ENCODE data around the gene RAB6B. TPM values are rescaled to one million over a fixed set of nuclear protein-coding genes. Genes with fewer than 3 reads are reported as not detected.
A peak's percentile ranks its signal among the peaks of the same experiment; 100 is the strongest.

RAB6B gene
- total RNA-seq, 1 experiment from 2014 or later, result 14.1 TPM

DNA sequence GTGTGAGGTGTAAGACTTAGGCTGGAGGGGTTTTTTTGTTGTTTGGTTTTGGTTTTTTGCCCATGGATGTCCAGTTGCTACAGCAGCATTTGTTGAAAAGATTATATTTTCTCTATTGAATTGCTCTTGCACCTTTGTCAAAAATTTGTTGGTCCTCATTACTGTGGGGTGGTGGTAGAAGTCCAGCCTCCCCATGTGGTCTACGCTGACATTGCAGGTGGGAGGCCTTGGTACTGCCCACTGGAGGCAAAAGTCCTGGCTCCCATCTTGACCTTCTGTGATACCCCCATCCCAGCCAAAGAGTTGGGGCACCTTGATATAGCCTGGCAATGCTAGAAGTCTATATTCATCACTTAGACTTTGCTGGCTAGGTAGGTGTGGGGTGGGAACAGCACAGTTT is 5.4 kb upstream of the RAB6B start:
- H4K20me1 ChIP-seq (ENCODE audit: insufficient read depth), result no peaks in the 10 kb centered on the region
- TF ChIP-seq, protein P1, sequence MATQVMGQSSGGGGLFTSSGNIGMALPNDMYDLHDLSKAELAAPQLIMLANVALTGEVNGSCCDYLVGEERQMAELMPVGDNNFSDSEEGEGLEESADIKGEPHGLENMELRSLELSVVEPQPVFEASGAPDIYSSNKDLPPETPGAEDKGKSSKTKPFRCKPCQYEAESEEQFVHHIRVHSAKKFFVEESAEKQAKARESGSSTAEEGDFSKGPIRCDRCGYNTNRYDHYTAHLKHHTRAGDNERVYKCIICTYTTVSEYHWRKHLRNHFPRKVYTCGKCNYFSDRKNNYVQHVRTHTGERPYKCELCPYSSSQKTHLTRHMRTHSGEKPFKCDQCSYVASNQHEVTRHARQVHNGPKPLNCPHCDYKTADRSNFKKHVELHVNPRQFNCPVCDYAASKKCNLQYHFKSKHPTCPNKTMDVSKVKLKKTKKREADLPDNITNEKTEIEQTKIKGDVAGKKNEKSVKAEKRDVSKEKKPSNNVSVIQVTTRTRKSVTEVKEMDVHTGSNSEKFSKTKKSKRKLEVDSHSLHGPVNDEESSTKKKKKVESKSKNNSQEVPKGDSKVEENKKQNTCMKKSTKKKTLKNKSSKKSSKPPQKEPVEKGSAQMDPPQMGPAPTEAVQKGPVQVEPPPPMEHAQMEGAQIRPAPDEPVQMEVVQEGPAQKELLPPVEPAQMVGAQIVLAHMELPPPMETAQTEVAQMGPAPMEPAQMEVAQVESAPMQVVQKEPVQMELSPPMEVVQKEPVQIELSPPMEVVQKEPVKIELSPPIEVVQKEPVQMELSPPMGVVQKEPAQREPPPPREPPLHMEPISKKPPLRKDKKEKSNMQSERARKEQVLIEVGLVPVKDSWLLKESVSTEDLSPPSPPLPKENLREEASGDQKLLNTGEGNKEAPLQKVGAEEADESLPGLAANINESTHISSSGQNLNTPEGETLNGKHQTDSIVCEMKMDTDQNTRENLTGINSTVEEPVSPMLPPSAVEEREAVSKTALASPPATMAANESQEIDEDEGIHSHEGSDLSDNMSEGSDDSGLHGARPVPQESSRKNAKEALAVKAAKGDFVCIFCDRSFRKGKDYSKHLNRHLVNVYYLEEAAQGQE (IDR thresholded peaks at IDR 0.05; ENCODE audit: low read depth), result no peak
- TF ChIP-seq SRF (IDR thresholded peaks at IDR 0.05; ENCODE audit: low read depth), result no peak
- TF ChIP-seq, protein P2, sequence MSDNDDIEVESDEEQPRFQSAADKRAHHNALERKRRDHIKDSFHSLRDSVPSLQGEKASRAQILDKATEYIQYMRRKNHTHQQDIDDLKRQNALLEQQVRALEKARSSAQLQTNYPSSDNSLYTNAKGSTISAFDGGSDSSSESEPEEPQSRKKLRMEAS (IDR thresholded peaks at IDR 0.05), result no peak
- TF ChIP-seq, protein P3, sequence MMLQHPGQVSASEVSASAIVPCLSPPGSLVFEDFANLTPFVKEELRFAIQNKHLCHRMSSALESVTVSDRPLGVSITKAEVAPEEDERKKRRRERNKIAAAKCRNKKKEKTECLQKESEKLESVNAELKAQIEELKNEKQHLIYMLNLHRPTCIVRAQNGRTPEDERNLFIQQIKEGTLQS (IDR thresholded peaks at IDR 0.05), result no peak
- TF ChIP-seq, protein P4, sequence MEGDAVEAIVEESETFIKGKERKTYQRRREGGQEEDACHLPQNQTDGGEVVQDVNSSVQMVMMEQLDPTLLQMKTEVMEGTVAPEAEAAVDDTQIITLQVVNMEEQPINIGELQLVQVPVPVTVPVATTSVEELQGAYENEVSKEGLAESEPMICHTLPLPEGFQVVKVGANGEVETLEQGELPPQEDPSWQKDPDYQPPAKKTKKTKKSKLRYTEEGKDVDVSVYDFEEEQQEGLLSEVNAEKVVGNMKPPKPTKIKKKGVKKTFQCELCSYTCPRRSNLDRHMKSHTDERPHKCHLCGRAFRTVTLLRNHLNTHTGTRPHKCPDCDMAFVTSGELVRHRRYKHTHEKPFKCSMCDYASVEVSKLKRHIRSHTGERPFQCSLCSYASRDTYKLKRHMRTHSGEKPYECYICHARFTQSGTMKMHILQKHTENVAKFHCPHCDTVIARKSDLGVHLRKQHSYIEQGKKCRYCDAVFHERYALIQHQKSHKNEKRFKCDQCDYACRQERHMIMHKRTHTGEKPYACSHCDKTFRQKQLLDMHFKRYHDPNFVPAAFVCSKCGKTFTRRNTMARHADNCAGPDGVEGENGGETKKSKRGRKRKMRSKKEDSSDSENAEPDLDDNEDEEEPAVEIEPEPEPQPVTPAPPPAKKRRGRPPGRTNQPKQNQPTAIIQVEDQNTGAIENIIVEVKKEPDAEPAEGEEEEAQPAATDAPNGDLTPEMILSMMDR (IDR thresholded peaks at IDR 0.05 in 2 of 3, conservative IDR thresholded peaks at IDR 0.05 in 1 of 3; ENCODE audit: borderline replicate concordance in 1 of 3, insufficient read depth in 1 of 3, low read depth in 2 of 3, low read length in 2 of 3), result peak; percentile 9 to 56 (median 52); a peak in 5 of 6 replicates
- TF ChIP-seq YY1 (IDR thresholded peaks at IDR 0.05; ENCODE audit: extremely low read depth, insufficient replicate concordance, low read depth, low read length), result no peak
- no peak for TF ChIP-seq TCF7L2 (IDR thresholded peaks at IDR 0.05; ENCODE audit: borderline replicate concordance, extremely low read depth, insufficient read depth, insufficient read length)
- TF ChIP-seq RAD21 (IDR thresholded peaks at IDR 0.05; ENCODE audit: low read depth), result peak; percentile 33; the same call in 1 of the 2 replicates
- no peak for TF ChIP-seq EZH2phosphoT487 (IDR thresholded peaks at IDR 0.05; ENCODE audit: borderline replicate concordance)
- TF ChIP-seq SP1 (IDR thresholded peaks at IDR 0.05; ENCODE audit: low read depth), result no peak
- TF ChIP-seq ZNF274 (IDR thresholded peaks at IDR 0.05; ENCODE audit: low read depth, low read length), result no peak
- no peak for TF ChIP-seq JUND (IDR thresholded peaks at IDR 0.05)
- TF ChIP-seq ELF1 (IDR thresholded peaks at IDR 0.05; ENCODE audit: borderline replicate concordance, low read depth), result no peak
- TF ChIP-seq EGR1 (IDR thresholded peaks at IDR 0.05; ENCODE audit: low read depth), result no peak
- no peak for TF ChIP-seq POLR2AphosphoS5 (IDR thresholded peaks at IDR 0.05; ENCODE audit: low read depth, low read length)
- no peak for TF ChIP-seq FOSL1 (IDR thresholded peaks at IDR 0.05; ENCODE audit: low read depth)
- ATAC-seq, result peak; percentile 63
- no peaks in the 10 kb centered on the region for H3K79me2 ChIP-seq (ENCODE audit: insufficient read depth, low read length)
- H3K9me2 ChIP-seq (ENCODE audit: insufficient read depth), result no peaks in the 10 kb centered on the region
- H3K27me3 ChIP-seq (ENCODE audit: insufficient read depth, low read length), result no peaks in the 10 kb centered on the region
- ChIA-PET RAD21 (ENCODE audit: low non-redundant PET in 1 of 2, low total read pairs in 2 of 2, uncharacterized antibody in 2 of 2, unreplicated experiment in 2 of 2) (no interaction called here), POLR2A (no interaction called here), CTCF (no interaction called here)
- no peaks in the 10 kb centered on the region for H3K36me3 ChIP-seq (ENCODE audit: control insufficient read depth in 1 of 2, insufficient read depth in 2 of 2, low read length in 2 of 2)
- no peaks in the 10 kb centered on the region; a peak in 1 of 4 replicates for H3K9me3 ChIP-seq (ENCODE audit: control insufficient read depth in 1 of 2, insufficient read depth in 1 of 2, low read depth in 1 of 2, low read length in 2 of 2)
- no peak overlapping the region for H3K27ac ChIP-seq (ENCODE audit: low read depth, low read length)
- no peak overlapping the region for H3K4me3 ChIP-seq (replicated peaks in 1 of 2; ENCODE audit: low read depth in 1 of 2, low read length in 2 of 2)
- BruUV-seq (replicated peaks), result no TSS peak
- no peak overlapping the region for H2AFZ ChIP-seq (ENCODE audit: low read depth, low read length, poor library complexity, severe bottlenecking)
- intact Hi-C loops (cut with micrococcal nuclease), result no loop called here
- no peak for DNase-seq (ENCODE audit: low read depth, low spot score)
- no peaks in the 10 kb centered on the region for H3K4me1 ChIP-seq (ENCODE audit: control insufficient read depth in 1 of 2, insufficient read depth in 2 of 2, low read length in 2 of 2)
- no peak overlapping the region for H3K4me2 ChIP-seq (ENCODE audit: low read length)
- H3K9ac ChIP-seq (ENCODE audit: low read length), result no peak overlapping the region

Data from HCT116 (cell line).